Fibroblast of the aortic adventitia (primary cell): Measurements from ENCODE around the gene RAD51B. TPM values are rescaled to one million over a fixed set of nuclear protein-coding genes. Genes with fewer than 3 reads are reported as not detected.

Experiments used
- DNase-seq: peaks from one replicate; pipeline ENCODE4 v3.0.0-alpha.2; 2010; ENCODE audit warnings: low read depth
- H3K4me3 ChIP-seq: 2 replicates; pipeline ENCODE4 v1.5.1; 2011; ENCODE audit warnings: low read depth, mild to moderate bottlenecking, control low read depth, low read length, moderate library complexity
- CTCF ChIP-seq: IDR thresholded peaks from 2 replicates; pipeline ENCODE4 v1.5.1; 2011; ENCODE audit warnings: mild to moderate bottlenecking, low read length, control low read depth, inconsistent platforms; ENCODE audit not compliant: insufficient read depth
- total RNA-seq: library from RNA; depleted of rRNA; stranded (reverse); fragments of >200 nt; gene quantifications from 2 replicates; pipeline ENCODE4 v1.2.3, GENCODE V29; 2012; ENCODE audit warnings: low replicate concordance

Gene RAD51B
- total RNA-seq, 1 donor, result 28.7 TPM

- H3K4me3 ChIP-seq, result no peak overlapping the region
- TF ChIP-seq CTCF, result no peak
- no peak for DNase-seq
Observed at GRCh38 chr14:67998834-67999233, 179.3 kb downstream of the RAD51B start.

GRCh38 chr14:67999290-67999689 lies 179.7 kb downstream of the RAD51B start:
- TF ChIP-seq CTCF, result no peak

GRCh38 chr14:67999705-68000384 lies 180.3 kb downstream of the RAD51B start:
- peak; percentile 93 for DNase-seq
- H3K4me3 ChIP-seq, result no peak overlapping the region
- TF ChIP-seq CTCF, result no peak

More at GRCh38 chr14:67999290-67999689, 179.7 kb downstream of the RAD51B start:
- peak; percentile 87 for DNase-seq
- no peak overlapping the region for H3K4me3 ChIP-seq

- H3K4me3 ChIP-seq, result no peak overlapping the region
- no peak for TF ChIP-seq CTCF
- peak; percentile 11 for DNase-seq
Observed at GRCh38 chr14:68000511-68000910, 180.9 kb downstream of the RAD51B start.

- no peak overlapping the region for H3K4me3 ChIP-seq
- DNase-seq, result no peak
- TF ChIP-seq CTCF, result no peak
Observed at GRCh38 chr14:68008491-68008890, 188.9 kb downstream of the RAD51B start.

- TF ChIP-seq CTCF, result no peak
- H3K4me3 ChIP-seq, result no peak overlapping the region
- DNase-seq, result peak; percentile 87
Observed at GRCh38 chr14:68011406-68012028, 191.9 kb downstream of the RAD51B start.

GRCh38 chr14:68012871-68013270 lies 193.3 kb downstream of the RAD51B start:
- DNase-seq, result no peak
- TF ChIP-seq CTCF, result no peak

More at GRCh38 chr14:68012871-68013270, 193.3 kb downstream of the RAD51B start:
- no peak overlapping the region for H3K4me3 ChIP-seq
